ENCODE data around the gene POLG2.

POLG2 gene

DNA sequence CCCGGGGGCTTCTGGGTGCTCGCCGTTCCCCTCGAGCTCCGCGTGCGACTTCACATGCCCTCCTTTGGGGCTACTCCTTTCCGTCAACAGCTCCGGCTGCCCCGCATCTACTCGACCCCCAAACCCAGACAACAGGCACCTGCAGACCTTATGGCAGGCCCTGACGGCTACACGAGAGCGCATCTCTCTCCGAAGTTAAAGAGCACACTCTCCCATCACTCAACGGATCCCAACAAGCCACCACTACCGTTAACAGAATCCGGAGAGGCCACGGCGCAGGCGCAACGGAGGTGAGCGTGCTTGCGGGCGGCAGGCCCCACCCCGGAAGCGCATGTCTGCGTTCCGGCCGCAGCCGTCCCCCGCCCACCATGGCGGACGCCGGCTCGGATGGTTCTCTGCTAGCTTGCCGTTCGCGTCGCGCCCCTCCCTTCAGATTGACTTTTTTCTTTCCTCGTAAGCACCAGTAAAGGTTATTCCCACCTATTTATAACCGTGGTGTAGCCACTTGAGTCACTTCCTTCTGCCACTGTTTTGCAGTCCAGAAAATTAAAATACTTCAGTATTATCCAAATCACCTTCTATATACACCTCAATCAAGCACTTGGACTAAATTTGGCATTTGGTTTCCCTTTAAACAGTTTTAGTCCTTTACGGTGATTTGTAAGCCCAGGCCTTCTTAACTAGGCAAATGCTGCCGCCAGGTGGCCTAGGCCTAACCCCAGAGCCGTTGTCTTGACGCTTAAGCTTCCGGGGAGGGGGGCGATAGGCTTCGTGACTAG, at the start of gene POLG2:
Gene POLG2 (minus strand): TSS at position 269 of the 779 bp plus-strand sequence. CDS start 86 bp downstream, at position 183.
- peak; percentile 88 to 94 (median 94) for DNase-seq

- DNase-seq = no peak
Observed at GRCh38 chr17:64544742-64545141, 47.9 kb upstream of the POLG2 start.

- DNase-seq = no peak
Observed at GRCh38 chr17:64540118-64540776, 43.4 kb upstream of the POLG2 start.

- DNase-seq = no peak
Observed at GRCh38 chr17:64538508-64539130, 41.8 kb upstream of the POLG2 start.

GRCh38 chr17:64537488-64537887, 40.6 kb upstream of the POLG2 start:
- DNase-seq = no peak

DNA sequence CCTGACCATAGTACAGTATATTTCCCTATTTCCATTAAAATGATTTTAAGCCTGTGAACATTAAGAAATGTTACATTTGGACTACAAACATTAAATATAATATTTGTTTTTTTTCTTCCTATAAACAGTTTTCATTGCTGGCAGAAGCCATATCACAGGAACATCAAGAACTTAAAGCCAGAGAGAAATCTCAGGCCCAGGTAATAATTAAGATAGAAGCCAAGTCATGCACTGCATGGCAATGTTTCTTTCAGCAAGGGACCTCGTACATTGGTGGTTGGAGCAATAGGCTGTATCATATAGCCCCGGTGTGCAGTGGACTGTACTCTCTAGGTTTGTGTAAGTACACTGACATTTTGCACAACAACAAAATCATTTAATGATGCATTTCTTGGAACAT, 40.1 kb upstream of the POLG2 start:
- DNase-seq = no peak

DNA sequence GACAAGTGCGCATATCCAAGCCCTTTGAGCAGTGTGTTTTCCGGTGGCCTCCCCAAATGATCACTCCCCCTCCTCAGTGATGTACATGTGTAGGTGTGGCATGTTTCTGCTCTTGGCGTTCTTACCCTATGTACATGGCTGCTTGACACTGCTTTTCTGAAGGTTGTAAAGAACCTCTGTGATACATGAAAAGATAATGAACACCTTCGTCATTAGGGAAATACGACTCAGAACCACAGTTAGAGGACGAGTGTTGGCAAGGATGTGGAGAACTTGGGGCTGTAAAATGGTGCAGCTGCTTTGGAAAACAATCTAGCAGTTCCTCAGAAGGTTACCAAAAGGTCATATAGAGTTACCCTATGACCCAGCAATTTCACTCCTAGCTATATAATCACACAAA, 38.5 kb upstream of the POLG2 start:
- DNase-seq = no peak

DNA sequence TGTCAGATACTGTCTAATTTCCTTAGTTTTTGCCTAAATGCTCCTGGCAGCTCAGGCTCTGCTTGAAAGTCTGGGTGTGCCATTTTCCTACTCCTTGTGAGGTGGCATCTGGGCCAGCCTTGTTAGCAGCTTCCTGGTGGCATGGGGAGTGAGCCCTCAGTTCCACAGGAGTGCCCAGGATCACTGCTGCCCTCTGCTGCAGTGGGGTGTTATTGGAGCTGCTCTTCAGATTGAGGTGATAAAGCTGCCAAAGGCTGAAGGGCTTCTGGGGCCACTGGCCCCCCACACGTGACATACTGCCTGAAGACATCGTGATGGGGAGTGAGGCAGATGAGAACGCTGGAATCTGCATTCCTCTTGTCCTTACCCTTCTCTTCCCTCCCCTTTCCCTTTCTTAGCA, 37.3 kb upstream of the POLG2 start:
- no peak for DNase-seq

DNA sequence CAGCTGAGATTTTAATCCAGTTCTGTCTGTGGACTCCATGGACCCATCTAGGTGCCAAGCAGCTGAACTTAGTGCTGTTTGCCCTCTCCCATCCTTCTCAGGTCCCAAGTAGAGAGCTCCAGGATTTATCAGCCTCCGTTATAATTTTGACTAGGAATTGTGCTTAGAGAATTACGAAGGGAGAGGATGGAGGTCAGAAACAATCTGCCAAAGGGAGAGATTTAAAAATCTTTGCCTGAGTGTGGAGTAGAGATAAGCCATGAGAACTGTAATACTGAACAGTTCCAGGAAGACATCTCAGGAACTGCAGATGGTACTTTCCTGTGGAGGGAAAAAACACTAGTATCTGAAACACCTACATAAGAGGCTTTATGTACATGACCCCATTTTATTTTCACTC, 36.9 kb upstream of the POLG2 start:
- DNase-seq = no peak

DNA sequence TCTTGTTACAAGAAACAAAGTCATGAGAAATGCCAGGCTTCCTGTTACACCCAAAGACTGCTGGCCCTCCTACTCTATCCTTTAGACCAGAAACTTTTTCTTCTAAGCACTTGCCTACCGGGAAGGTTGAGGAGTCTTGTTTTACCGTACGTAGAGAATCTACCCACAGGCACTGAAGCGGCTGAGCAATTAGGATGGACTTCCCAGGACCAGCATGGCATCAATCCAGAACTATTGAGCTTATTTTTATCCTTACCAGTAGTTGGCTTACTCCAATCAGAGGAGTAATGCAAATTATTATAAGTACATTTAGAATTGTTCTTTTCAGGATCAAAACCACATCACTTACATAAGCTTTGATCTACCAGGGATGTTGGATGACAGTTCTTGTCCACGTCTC, 35.6 kb upstream of the POLG2 start:
- DNase-seq = no peak

GRCh38 chr17:64531955-64532371, 35.1 kb upstream of the POLG2 start:
- DNase-seq = no peak

DNA sequence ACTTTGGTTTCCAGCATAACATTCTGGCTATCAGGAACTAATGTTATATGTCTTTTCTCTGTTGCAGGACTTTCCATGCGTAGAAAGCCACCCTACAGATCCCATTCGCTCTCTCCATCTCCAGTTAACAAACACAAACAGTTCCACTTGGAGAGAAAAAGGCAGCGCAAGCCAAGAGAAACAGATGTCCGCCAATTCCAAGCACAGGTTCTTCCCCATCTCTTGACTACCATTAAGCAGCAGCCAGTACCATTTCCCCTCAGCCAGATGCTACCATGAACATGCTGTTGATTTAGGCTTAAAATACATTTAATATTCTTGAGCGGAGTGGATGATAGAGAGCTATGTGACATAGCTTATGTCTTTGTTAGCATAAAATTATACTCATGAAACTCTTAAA, 32.4 kb upstream of the POLG2 start:
- DNase-seq = no peak

- DNase-seq = no peak
Observed at GRCh38 chr17:64527914-64528313, 31.1 kb upstream of the POLG2 start.

GRCh38 chr17:64520359-64520758, 23.5 kb upstream of the POLG2 start:
- DNase-seq = no peak

DNA sequence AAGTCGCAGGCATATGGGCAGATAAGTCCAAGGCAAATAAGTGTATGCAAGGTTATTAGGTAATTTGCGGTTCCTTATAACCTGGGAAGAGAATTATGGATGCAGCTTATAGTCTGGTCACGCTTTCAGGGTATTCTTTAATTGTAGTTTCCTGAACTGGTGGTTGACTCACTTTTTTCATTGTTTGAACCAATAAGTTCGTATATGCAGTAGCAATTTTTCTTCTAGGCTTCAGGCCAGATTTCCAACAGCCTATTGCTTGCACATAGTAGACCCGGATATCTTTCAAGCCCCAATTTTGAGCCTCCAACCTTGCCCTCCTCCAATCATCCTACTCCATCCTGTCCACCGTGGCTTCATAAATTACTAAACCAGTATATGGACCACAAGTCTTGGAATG, 22.7 kb upstream of the POLG2 start:
- DNase-seq = no peak

DNA sequence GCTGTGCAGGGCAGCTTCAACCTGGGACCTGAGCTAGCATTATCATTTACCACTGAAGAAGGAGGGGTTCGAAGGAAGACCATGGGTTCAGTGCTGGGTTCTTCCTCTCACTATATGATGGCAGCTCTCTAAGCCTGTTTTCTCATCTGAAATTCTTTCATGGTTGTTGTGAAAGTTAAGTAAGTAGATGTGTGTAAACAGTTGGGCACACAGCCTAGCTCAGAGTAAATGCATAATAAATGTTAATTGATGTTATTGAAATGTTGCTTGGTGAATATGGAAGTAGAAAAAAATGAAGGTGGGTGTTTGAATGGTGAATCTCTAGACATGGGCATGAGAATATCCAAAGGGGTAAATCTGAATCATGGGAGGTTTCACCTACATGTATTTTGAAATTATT, 19.0 kb upstream of the POLG2 start:
- DNase-seq = no peak

DNA sequence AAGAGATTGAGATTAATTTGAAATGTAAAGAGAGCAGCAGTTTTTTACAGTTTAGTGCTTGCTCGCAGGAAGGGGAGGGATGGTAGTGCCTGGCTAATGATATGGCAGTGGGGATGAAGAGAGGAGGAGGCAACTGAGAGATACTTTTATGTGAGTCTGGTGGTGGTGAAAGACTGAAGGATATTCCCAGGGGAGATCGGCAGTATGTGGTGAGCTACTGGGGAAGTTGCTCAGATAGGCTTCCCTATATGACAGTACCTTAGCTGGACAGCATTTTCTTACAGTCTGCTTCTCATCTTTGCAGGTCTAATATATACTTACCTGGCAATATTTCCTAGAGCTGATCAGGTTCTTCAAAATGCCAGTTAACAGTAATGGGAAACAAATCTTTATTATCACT, 18.6 kb upstream of the POLG2 start:
- DNase-seq = no peak

GRCh38 chr17:64509179-64509578, 12.3 kb upstream of the POLG2 start:
- no peak for DNase-seq

GRCh38 chr17:64508683-64509082, 11.8 kb upstream of the POLG2 start:
- no peak for DNase-seq

- DNase-seq = peak in 5 of 6 experiments; percentile 13 to 80 (median 58)
Observed at GRCh38 chr17:64507413-64507782, 10.5 kb upstream of the POLG2 start.

GRCh38 chr17:64506576-64507412, 9.9 kb upstream of the POLG2 start, which contains the start of gene CEP95:
TSS of gene CEP95 (plus strand) at chr17:64506977. CDS start at chr17:64507098, 121 bp downstream.
- DNase-seq = peak; percentile 72 to 100 (median 94)

GRCh38 chr17:64506201-64506575, 9.3 kb upstream of the POLG2 start, which contains the start of gene DDX5:
TSS of gene DDX5 (minus strand) at chr17:64506289. CDS start at chr17:64506119, 170 bp downstream.
- DNase-seq = peak; percentile 100

Data from stimulated activated naive CD4-positive, alpha-beta T cell (primary cell).